LNCaP clone FGC (cell line): Measurements from ENCODE around the gene RGMA.
"Not testable (repeated sequence)": the region's sequence is repeated elsewhere in the genome, so short reads cannot be mapped to it uniquely, and the experiment has no call there.

Source experiments
- DNase-seq: peaks from one replicate; pipeline ENCODE4 v3.0.0-alpha.2; 2011; ENCODE audit warnings: low read depth
- H3K4me3 ChIP-seq: 2 replicates; pipeline ENCODE4 v1.5.1; 2011; ENCODE audit warnings: mild to moderate bottlenecking, low read depth, low read length, control low read depth
- TF ChIP-seq, protein P1 (sequence below): IDR thresholded peaks from 2 replicates; pipeline ENCODE4 v1.5.1; 2012; ENCODE audit warnings: mild to moderate bottlenecking; ENCODE audit not compliant: control insufficient read depth, insufficient read depth; ENCODE audit errors: extremely low read depth

RGMA gene

DNA sequence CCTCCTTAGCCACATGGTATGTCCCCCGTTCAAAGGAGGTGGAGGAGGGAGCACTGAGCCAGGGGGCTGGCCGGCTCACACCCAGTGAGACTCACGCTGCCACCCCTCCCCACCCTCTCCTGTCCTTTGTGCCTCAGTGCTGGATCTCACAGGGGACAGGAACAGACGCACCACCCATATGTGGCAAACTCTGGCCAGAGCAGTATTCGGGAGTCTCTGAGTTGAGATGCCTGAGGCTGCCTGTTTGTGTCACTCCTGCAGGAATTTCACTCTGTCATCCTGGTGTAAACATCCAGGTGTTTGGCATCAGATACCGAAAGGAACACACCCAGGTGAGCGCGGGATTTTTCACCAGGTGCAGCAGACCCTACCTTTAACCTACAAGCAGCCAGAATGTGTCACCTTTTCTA lies 25.7 kb downstream of the RGMA start:
- no peak for DNase-seq
- TF ChIP-seq, protein P1, sequence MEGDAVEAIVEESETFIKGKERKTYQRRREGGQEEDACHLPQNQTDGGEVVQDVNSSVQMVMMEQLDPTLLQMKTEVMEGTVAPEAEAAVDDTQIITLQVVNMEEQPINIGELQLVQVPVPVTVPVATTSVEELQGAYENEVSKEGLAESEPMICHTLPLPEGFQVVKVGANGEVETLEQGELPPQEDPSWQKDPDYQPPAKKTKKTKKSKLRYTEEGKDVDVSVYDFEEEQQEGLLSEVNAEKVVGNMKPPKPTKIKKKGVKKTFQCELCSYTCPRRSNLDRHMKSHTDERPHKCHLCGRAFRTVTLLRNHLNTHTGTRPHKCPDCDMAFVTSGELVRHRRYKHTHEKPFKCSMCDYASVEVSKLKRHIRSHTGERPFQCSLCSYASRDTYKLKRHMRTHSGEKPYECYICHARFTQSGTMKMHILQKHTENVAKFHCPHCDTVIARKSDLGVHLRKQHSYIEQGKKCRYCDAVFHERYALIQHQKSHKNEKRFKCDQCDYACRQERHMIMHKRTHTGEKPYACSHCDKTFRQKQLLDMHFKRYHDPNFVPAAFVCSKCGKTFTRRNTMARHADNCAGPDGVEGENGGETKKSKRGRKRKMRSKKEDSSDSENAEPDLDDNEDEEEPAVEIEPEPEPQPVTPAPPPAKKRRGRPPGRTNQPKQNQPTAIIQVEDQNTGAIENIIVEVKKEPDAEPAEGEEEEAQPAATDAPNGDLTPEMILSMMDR: no peak
- H3K4me3 ChIP-seq: no peak overlapping the region

DNA sequence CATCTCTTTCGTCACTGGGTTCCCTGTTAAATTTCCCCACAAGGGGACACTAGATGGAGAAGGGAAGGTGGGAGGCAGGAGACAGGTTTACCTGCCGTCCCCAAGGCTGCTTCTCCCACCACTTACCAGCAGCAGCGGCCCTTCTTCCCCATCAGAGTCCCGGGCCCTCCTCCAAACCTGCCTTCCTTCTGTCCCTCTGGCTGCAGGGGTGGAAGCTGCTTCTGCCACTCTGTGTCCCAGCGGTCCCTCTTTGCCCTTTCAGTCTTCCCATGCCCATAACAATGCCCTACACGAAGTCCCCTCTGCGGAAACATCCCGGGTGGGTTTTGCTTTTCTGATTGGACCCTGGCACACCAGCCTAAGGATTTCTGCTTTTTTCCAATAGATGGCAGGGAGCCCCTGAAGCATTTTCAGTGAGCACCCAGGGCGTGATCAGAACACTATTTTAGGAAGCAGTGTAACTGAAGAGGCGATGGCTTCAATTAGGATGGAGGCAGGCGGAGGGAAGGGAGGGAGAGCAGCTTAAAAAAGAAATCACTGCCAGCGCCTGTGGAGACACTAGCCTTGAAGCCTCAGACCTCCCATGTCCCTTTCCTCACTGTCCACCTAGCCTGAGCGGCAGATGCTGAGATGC lies 26.3 kb downstream of the RGMA start:
- not testable (repeated sequence) for H3K4me3 ChIP-seq, DNase-seq

DNA sequence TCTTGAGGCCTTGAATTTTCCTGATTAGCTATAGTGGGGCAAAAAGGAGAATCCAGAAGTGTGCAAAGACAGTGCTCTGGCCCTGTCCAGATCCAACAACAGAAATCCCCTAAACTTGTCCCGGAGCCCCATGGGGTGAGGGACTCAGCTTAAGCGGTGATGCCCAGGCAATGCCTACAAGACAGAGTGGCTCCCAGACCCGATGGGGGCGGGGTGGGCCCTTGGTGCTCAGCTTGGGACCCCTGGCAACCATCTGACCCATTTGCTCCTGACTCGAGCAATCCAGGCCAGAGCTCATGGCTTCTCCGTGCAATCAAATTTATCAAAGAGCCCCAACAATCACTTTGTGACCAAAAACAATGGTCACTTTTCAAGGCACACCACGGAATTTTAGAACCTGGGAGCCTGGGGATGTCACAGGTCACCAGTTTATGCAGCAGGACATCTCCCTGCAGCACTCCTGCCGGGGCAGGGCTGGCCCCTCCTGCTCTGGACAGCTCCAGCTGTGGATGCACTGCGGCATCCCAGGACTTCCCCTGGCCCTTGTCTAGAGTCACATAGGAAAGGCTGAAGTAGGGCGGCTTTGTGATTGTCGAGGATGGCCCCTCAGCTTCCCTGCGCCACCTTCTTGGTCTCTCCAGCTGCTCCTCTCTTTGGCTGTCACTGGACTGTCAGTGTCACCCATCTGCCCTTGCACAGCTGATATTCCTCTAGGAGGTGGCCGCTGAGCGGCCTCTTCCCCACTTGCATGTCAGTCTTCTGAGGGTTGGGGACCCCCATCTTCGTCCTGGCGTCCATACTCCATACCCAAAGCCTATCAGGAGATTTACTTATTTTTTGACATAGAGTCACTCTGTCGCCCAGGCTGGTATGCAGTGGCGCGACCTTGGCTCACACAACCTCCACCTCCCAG lies 28.4 kb downstream of the RGMA start:
- no peak overlapping the region for H3K4me3 ChIP-seq
- no peak for DNase-seq
- TF ChIP-seq, protein P1: no peak

DNA sequence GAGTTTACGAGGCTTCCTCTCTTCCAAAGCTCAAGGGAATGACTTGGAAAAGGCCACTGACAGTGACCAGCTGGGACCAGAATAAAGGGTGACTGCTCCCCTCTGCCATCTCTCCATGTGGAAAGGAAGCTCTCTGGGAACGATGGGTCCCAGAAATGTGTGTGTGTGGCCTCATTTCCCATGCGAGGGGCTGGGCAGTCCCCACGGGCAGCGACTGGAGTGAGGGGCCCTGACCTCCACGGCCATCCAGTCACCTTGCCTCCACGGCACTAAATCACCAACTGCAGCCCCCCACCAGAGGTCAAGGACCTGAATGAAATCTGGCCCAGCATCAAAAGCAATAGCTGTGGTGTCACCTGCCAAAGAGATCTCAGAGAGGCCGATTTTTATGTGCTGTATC lies 29.6 kb downstream of the RGMA start:
- TF ChIP-seq, protein P1: no peak
- DNase-seq: no peak

DNA sequence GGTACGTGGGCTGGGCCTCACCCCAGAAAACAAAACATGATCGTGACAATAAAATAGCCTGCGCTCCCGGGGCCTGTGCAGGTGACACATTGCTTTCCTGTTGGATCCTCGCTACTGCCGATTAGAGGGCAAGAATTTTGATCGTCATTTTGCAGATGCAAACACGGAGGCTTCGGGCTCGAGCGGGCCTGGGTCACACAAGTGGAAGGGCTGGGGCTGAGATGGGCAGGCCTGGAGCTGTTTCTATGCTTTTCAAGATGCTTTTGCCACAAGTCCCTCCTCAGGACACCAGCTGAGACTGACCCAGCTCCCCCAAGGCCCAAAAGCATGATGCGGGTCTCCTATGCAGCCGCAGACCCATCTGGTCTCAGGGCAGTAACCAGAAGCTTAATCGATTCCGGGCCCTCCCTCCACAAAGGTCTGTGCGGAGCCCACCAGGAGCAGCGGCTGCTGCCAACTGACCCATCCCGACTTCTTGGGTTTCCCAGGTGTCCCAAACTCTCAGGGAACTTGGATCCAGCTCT lies 30.0 kb downstream of the RGMA start:
- no peak overlapping the region for H3K4me3 ChIP-seq
- DNase-seq: no peak
- TF ChIP-seq, protein P1: no peak

More for the DNA sequence above, 29.6 kb downstream of the RGMA start:
- H3K4me3 ChIP-seq: no peak overlapping the region

DNA sequence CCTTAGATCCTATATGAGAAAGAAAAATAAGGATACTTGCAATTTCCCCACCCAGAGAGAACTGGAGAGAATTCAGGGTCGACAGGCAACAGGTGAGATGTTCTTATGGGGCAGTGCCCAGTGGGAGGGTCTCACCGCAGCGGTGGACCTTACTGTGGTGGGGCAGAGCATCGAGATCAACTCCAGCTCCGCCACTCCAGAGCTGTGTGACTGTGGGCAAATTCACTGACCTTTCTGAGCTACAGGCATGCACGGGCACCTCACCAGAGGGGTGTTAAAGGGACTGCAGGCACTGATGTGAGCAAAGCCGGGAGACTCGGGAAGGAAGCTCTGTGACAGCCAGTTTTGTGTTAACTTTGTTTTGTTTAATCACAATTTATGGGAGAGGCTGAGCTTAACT lies 30.9 kb downstream of the RGMA start:
- TF ChIP-seq, protein P1: no peak
- no peak overlapping the region for H3K4me3 ChIP-seq
- DNase-seq: no peak

DNA sequence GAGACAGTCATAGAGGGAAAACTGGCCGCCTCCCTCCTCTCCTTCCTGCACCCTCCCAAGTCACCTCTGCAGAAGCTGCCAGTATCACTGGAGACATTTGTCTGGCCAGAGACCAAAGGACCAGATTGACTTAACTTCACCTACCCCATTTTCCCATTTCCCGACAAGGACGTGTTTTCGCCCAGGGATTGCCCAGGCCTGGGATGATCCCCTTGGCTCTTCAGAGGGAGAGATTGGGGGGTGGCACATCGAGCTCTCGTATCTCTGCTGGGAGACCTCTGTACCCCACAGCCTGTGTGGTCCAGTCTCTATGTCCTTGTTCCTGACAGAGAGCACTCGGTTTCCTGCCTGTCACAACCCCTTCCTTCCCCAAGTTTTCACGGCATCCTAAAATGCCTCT lies 31.4 kb downstream of the RGMA start:
- no peak for DNase-seq
- TF ChIP-seq, protein P1: no peak
- H3K4me3 ChIP-seq: no peak overlapping the region
